HG02571 (cell line): Measurements from ENCODE around the gene PCDHGA7.
"Not testable (repeated sequence)": the region's sequence is repeated elsewhere in the genome, so short reads cannot be mapped to it uniquely, and the experiment has no call there.

Experiments
- ATAC-seq: cut with Tn5 transposase; IDR thresholded peaks from one replicate; pipeline ENCODE4 v1.9.1; 2021; ENCODE audit warnings: mild to moderate bottlenecking, moderate library complexity; ENCODE audit not compliant: unreplicated experiment

Gene PCDHGA7

GRCh38 chr5:141422742-141423291, 40.3 kb downstream of the PCDHGA7 start:
- ATAC-seq: no peak

- ATAC-seq: no peak
These were observed 45.4 kb downstream of the PCDHGA7 start for GRCh38 chr5:141427783-141428426.

- ATAC-seq: no peak
These were observed 48.0 kb downstream of the PCDHGA7 start, which contains the start of gene PCDHGA12 for GRCh38 chr5:141430332-141431113. PCDHGA12 (plus strand) TSS chr5:141430507; CDS start chr5:141430760, 253 bp downstream.

- no peak for ATAC-seq
These were observed 48.7 kb downstream of the PCDHGA7 start for GRCh38 chr5:141431286-141431685.

- not testable (repeated sequence) for ATAC-seq
These were observed 49.8 kb downstream of the PCDHGA7 start for GRCh38 chr5:141432308-141432707.

- not testable (repeated sequence) for ATAC-seq
These were observed 50.2 kb downstream of the PCDHGA7 start for GRCh38 chr5:141432726-141433125.

- no peak for ATAC-seq
These were observed 51.5 kb downstream of the PCDHGA7 start for GRCh38 chr5:141434006-141434405.
